ENCODE results near the gene VPS13D.
"Not testable (repeated sequence)": the region's sequence is repeated elsewhere in the genome, so short reads cannot be mapped to it uniquely, and the experiment has no call there.

VPS13D gene

DNA sequence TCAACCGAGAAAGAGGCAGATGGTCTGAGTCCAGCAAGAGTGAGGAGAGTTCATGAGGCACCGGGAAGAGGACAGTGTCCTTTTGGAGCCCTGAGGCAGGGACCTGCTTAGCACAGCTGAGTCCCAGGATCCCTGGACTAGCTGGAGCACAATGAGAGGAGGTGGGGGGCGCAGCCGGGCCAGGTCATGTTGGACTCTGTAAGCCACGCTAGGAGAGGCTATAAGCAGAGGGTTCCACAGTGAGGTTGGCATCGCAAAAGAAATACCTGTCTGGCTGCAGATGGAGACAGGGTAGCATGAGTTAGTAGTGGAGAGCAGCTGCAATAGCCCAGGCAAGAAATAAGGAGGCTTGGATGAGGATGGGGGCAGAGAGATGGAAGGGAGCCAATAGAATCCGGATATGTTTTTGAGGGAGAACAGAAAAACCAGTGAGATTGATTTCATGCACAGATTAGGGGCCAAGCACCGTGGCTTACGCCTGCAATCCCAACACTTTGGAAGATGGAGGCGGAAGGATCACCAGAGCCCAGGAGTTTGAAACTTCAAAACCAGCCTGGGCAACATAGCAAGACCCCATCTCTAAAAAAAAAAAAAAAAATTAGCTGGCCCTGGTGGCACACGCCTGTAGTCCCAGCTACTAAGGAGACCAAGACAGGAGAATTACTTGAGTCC, 290.0 kb downstream of the VPS13D start:
- no peak for DNase-seq (ENCODE audit: low read depth)

DNA sequence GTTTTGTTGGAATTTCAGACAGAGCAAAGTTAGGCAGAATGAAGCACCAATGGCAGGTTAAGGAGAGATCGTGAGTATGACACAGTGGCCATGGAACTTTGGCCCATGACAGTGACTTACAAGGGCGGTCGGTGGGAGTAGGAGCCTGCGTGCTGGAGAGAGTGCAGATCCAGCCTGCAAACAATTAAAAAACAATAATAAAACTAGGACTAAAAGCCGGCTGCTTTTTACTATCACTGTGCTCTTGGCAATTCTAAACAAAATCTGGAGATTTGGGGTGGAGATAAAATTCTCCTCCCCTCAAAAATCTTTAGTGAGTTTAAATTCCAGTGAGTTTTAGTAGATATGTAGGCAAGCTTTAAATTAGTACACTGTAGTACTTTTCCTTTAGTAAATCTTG, 291.3 kb downstream of the VPS13D start:
- no peak for DNase-seq (ENCODE audit: low read depth)

DNA sequence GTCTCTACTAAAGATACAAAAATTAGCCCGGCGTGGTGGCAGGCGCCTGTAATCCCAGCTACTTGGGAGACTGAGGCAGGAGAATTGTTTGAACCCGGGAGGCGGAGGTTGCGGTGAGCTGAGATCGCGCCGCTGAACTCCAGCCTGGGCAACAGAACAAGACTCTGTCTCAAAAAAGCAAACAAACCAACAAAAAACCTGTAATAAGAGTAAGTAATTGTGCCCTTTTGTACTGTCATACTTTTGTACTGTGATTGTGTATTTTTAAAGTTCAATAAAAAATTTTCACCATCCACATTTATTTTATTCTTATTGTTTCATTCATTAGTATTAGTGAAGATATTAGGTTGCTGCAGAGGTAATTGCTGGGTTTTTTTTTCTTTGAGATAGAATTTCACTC, 292.9 kb downstream of the VPS13D start:
- DNase-seq (ENCODE audit: low read depth) = not testable (repeated sequence)

DNA sequence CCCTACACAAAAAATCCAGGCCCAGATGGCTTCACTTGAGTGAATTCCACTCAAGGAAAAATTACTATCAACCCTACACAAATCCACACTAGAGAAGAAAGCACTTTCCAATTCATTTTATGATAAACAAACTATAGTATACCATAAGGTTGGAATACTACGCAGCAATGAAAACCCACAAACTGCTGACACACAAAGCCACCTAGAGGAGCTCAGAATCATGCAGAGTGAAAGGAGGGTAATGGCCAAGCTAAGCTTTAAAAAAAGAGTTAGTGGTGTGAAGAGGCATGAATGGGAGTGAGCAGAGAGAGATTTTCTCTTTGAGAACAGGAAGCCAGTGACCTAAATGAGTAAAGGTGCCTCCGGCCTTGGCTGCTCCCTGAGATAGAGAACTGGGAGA, 294.4 kb downstream of the VPS13D start:
- no peak for DNase-seq (ENCODE audit: low read depth)

DNA sequence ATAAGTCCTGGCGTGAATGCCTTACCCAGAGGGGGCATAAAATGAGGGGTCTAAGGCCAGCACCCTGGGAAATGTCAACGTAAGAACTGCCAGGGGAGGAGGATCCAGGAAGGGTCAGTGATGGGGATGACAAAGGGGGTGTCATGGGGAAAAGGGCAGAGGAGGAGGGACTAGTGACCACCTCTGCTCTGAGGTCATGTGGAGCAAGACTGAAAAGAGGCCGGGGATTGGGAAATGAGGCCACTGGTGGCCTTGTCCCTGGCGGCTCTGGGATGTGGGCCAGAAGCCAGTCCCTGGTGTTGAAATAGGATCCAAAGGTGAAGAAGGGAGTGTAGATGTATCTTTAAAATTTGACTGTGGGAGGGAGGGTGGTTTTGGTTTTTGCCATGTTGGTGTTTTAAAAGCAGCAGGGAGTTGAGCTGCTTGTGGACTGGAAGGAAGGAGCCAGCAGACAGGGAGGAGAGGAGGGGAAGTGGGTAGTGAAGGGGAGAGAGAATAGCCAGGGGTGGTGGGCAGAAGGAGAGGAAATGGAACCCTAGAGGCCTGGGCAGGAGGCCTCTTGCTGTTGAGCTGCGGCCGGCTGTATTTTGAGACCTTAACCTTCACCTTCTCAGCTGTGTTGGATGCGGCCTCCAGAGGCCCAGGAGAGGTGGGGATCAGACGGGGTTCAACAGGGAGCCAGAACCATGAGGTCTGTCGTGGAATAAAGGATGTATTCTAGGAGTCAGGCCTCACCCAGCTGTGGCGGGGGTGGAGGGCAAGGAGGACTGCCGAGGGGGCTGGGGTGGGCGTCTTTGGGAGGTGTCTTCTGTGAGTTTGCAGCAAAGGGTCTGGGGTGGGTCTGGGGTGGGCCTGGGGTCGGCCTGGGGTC, 295.7 kb downstream of the VPS13D start:
- no peak for DNase-seq (ENCODE audit: low read depth)

DNA sequence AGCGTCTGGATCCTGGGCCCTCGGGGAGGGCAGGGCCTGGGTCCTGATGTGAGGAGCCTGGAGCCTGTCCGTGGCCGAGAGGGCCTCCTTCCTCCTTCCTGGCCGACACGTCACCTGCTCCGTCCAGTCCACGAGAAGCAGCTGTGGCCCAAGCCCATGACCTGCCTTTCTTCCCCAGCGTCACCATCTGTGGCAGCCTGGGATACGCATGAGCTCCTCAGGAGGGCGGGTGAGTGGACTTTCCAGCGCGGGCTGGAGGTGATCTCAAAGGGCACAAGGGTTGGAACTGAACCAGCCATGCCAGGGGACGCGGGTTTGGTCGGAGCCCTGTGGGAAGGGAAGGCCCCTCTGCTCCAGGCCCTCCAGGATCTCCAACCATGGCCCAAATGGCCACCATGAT, 297.7 kb downstream of the VPS13D start:
- DNase-seq (ENCODE audit: low read depth) = no peak

DNA sequence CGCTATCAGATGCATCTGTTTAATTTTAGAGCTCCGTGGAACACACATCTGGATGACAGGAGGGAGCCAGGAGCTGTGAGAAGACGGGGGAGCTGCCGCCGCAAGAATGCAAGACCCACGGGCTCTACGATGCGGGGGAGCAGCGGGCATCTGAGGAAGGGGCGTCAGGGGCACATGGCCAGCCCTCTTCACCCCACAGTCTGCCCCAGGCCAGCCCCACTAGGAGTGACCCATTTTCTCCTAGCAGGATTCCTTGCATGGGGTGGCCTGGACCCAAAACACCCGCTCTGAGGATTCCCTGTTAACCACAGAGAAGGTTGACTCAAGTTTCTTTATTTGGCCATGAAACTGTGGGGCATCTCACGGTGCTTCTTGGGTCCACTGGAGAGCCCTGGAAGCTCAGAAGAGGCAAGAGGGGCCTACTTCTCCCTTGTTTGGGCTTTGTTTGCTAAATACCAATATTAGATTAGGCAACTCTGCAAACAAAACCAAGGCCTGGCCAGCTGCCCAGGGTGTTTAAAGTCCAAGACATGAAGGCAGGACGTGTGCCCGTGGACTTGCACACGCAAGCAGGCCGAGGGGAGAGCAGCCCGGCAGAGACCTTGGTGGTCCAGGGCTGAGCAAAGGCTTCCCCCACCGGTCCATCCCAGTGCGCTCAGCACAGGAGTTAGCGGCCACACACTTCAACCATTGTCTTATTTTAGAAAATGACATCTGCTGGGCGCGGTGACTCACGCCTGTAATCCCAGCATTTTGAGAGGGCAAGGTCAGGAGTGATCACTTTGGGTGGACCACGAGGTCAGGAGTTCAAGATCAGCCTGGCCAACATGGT, 298.4 kb downstream of the VPS13D start:
- DNase-seq (ENCODE audit: low read depth) = peak; percentile 77

DNA sequence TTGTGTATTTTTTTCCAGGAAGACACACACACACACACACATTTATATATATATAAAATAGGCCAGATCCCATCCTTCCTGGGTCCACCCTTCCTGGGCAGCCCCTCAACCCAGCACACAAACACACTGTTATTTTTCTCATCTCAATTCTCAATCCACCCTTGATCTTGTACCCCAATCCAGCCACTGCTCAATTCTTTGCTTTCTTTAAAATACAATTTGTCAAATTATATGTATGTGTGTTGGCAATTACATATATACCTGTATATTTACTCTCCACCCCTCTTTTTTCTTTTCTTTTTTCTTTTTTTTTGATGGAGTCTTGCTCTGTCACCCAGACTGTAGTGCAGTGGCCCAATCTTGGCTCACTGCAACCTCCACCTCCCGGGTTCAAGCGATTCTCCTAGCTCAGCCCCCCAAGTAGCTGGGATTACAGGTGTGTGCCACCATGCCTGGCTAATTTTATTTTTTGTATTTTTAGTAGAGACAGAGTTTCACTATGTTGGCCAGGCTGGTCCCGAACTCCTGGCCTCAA, 299.9 kb downstream of the VPS13D start:
- DNase-seq (ENCODE audit: low read depth) = no peak

DNA sequence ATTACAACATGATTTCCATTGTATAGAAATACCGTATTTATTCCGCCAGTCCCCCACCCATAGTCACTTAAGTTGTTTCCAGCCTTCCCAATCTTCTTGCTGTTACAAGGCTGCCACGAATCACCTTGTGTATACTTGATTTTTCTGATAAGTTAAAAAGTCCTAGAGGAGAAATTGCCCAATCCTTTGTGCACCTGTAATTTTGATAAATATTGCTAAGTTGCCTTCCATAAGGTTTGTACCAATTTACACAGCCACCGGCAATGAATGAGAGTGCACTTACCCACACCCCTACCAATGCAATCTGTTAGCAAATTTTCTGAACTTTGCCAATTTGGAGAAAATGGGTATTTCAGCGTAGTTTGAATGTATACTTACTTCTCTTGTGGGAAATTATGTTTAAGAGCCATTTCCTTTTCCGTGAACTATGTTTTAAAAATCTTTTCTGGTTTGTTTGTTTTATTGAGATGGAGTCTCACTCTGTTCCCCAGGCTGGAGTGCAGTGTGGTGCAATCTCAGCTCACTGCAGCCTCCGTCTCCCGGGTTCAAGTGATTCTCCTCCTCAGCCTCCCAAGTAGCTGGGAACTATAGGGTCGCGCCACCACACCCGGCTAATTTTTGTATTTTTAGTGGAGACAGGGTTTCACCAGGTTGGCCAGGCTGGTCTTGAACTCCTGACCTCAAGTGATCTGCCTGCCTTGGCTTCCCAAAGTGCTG, 300.8 kb downstream of the VPS13D start:
- DNase-seq (ENCODE audit: low read depth) = no peak

DNA sequence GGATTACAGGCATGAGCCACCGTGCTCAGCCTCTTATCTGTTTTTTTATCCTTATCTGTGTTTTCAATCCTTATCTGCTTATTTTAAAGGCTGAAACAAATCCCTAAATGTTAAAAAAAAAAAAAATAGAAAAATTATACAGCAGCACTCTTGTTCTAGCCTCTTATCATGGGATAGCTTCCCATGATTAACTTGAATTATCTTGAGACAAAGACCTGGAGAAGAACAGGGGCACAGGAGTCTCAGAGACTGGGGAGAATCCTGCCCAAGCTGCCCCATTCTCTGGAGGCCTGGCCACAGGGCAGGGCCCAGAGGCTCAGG, 301.3 kb downstream of the VPS13D start:
- DNase-seq (ENCODE audit: low read depth) = no peak

DNA sequence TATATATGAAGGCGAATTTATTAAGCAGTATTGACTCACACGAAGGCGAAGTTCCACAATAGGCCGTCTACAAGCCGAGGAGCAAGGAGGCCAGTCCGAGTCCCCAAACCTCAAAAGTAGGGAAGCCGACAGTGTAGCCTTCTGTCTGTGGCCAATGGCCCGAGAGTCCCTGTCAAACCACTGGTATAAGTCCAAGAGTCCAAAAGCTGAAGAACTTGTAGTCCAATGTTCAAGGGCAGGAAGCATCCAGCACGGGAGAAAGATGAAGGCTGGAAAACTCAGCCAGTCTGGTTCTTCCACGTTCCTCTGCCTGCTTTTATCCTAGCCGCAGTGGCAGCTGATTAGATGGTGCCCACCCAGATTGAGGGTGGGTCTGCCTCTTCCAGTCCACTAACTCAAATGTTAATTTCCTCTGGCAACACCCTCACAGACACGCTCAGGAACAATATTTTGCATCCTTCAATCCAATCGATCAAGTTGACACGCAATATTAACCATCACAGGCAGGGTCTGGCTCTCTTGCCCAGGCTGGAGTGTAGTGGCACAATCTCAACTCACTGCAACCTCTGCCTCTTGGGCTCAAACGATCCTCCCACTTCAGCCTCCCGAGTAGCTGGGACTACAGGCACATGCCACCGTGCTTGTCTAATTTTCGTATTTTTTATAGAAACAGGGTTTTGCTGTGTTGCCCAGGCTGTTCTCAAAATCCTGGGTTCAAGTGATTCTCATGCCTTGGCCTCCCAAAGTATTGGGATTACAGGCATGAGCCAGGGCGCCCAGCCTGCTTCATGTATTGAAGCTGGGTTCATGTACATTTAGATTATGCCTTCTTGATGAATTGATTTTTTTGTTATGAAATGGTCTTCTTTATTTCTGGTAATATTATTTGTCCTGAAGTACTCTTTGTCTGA, 302.8 kb downstream of the VPS13D start:
- no peak for DNase-seq (ENCODE audit: low read depth)

DNA sequence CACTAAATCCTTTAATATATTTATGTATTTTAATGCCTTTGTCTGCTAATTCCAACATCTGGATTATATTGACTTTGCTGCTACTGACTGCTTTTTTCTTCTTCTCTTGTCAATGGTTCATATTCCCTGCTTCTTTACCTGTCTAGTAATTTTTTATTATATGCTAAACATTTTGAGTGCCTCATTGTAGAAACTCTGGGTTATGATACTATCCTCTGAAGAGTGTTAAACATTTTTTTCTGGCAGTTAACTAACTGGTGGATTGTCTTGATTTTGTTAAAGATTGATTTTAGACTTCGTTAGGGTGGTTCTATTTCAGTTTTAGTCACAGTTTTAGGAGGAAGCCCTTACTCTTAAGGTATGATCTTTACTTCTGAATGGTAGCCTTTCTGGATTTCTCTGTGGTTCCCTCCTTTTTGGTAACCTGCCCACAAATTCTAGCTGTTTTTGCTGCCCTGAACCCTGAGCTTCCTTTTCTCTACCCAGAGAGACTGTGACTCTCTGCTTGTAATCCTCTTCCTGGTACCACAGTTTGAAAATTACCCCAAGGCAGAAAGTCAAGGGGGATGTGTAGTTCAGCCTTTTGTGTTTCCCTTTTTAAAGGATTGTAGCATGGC, 306.3 kb downstream of the VPS13D start:
- no peak for DNase-seq (ENCODE audit: low read depth)

DNA sequence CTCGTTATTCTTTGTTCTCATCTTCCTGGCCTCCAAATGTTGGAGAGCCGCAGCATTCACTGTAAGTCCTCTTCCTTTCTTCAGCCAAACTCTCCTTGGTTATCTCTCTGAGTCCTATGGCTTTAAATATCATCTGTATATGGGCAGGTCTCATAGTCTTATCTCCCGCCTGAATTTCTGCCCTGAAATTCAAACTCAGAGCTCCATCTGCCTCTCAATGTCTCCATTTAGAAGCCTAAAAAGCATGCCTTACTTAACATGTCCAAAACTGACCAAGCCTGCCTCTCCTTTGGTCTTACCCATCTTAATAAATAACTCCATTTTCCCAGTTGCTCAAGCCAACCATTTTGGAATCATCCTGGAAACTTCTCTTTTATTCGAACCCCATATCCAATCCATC, 307.5 kb downstream of the VPS13D start:
- no peak for DNase-seq (ENCODE audit: low read depth)

DNA sequence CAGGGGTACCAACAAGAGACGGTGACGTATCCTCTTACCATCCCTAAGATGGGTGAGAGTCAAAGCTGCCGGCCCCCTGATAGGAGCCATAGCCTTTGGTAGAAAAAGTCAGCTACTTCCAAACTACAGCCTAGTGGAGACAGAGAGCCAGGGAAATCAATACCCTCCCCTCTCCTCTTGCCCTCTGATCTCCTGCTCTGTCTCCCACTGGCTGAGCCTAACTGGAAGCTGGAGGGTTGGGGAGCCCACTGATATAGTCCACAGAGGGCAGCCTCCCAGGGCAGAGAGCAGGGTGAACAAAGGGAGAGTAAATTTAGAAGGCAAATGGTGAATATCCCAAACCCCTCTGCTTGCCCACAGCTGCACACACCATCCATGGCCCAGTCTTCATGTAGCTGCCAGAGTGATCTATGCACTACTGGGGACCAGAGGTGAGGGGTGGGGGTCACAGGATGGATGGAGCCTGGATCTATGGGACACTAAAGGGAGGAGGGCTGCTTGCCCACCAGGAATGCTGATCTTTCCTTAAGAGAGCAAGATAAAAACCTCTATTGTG, 308.2 kb downstream of the VPS13D start:
- no peak for DNase-seq (ENCODE audit: low read depth)

DNA sequence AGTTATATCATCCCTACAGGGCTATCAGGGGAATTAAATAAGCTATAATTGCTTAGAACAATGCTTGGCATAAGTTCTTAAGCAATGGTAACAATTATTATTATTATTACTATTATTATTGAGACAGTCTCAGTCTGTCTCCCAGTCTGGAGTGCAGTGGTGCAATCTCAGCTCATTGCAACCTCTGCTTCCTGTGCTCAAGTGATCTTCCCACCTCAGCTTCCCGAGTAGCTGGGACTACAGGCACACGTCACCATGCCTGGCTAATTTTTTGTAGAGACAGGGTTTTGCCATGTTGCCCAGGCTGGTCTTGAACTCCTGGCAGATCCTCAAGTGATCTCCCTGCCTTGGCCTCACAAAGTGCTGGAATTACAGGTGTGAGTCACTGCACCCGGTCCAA, 308.7 kb downstream of the VPS13D start:
- peak; percentile 63 for DNase-seq (ENCODE audit: low read depth)

DNA sequence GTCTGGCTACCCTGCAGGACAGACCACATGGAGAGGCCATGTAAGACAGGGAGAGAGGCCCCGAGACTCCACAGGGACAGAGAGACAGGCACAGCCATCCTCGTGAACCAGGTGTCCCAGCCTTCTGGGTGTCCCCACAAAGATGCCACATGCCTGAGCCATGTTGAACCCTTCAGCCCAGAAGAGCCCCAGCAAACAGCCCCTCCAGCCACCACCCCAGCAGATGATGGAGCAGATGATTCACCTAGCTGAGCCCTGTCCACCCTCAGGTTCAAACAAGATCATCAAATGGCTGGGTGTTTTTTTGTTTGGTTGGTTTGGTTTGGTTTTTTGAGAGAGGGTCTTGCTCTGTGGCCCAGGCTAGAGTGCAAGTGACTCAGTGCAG, 309.5 kb downstream of the VPS13D start:
- no peak for DNase-seq (ENCODE audit: low read depth)

DNA sequence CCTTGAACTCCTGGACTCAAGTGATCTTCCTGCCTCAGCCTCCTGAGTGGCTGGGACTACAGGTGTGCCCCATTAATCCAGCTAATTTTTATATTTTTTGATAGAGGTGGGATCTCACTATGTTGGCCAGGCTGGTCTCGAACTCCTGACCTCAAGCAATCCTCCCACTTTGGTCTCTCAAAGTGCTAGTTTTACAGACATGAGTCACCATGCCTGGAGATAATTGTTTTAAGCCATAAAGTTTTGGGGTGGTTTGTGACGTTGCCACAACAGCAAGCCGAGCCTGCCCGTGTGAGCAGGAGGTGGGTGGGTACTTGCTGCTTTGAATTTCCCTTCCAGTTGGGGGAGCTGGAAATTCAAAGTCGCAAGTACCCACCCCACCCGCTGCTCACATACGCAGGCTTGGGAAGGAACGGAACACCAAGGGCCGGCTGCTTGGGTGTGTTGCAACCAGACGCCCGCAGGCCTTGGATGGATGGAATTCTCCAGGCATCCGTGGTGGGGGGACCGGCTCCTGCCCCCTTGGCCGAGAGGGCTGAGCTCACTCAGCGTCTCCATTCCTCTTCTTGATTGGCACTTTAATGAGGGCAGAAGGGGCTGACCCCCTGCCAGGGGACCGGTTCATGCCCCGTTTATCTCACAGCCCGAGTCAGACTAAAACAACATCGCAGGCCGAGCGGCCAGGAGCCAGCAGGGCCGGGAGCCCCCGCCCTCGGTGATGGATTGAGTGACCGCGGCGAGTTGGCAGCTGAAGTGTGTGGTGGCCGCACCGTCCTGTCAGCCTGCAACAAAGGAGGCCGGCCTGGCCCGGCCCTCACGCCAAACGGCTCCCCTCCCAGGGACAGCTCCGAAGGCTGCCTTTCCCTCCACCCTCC, 310.1 kb downstream of the VPS13D start:
- DNase-seq (ENCODE audit: low read depth) = peak; percentile 99

DNA sequence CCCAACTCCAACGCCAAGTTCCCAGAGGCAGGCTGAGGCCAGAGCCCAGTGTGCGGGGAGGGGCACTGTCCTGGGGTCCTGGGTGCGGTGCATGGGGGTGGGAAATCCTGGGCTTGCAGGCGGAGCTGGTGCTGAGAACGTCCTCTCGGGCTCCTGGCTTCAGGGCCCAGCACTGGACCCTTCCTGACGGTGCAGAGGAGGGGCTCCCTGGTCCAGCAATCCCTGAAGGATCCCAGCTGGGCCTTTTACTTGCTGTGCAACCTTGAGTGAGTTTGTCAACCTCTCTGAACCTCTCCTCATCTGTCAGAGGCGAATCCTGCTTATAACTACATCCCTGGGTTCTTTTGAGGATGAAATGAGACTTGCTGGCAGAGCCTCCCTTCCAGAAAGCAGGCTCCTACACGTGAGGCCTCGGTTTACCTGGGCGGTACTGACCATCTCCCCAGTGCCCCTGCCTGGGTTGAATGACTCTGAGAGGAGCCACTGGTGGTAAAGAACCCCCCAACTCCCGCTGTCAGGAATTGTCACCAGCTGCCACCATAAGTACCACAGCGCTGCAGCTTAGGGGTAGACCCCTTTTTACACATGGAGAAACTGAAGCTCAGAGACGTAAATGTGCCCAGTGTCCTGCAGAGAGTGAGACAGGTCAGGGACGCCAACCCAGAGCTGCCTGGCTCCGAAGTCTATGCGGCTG, 310.9 kb downstream of the VPS13D start:
- DNase-seq (ENCODE audit: low read depth) = no peak

Data from iris pigment epithelial cell (primary cell).